T-cell (primary cell): ENCODE measurements around the gene ZNF683. TPM values are rescaled to one million over a fixed set of nuclear protein-coding genes. Genes with fewer than 3 reads are reported as not detected.

ENCODE experiments used
- ATAC-seq, 4 experiments: fragments of 200-7000 bp in 3 of 4; fragments of 150-1000 bp in 1 of 4; cut with Tn5 transposase; replicated peaks in 1 of 4; 1 replicate in 3 of 4; 2 replicates in 1 of 4; pipeline ENCODE4 v1.10.0; 2021; ENCODE audit warnings: moderate library complexity in 3 of 4, mild to moderate bottlenecking in 2 of 4, moderate number of reproducible peaks in 1 of 4
- CTCF ChIA-PET, 2 donors: fragments of 300-600 bp; sonication (Branson Sonifier 250); formaldehyde crosslinking; loops; one replicate each; lab custom pipeline; 2022; ENCODE audit warnings: antibody characterized with exemption in 2 of 2; lab: Charles Lee
- POLR2A ChIA-PET, 2 donors: fragments of 300-600 bp; sonication (Branson Sonifier 250); formaldehyde crosslinking; loops; one replicate each; lab custom pipeline; 2022; ENCODE audit warnings: antibody characterized with exemption in 2 of 2; lab: Charles Lee
- DNase-seq, 35 experiments: peaks; one replicate each; pipeline versions ENCODE4 v3.0.0 to v3.0.0-alpha.2; 2013 to 2023
- H3K27ac ChIP-seq: one replicate; pipeline ENCODE4 v1.5.1; 2013; ENCODE audit warnings: low read length
- H3K27me3 ChIP-seq, 2 experiments: replicated peaks in 1 of 2; 1 replicate in 1 of 2; 2 replicates in 1 of 2; pipeline versions ENCODE4 v1.6.1 to v1.7.0; 2013; ENCODE audit warnings: low read length in 1 of 2, mixed read lengths in 1 of 2; ENCODE audit not compliant: control insufficient read depth in 2 of 2, insufficient read depth in 2 of 2; ENCODE audit errors: extremely low read depth in 1 of 2
- H3K36me3 ChIP-seq, 2 donors: 1 replicate in 1 of 2; 2 replicates in 1 of 2; pipeline versions ENCODE4 v1.6.1 to v1.7.0; 2013; ENCODE audit warnings: low read length in 1 of 2; ENCODE audit not compliant: control insufficient read depth in 2 of 2, insufficient read depth in 1 of 2; ENCODE audit errors: extremely low read depth in 1 of 2
- H3K4me1 ChIP-seq, 2 experiments: 1 replicate in 1 of 2; 2 replicates in 1 of 2; pipeline versions ENCODE4 v1.6.1 to v1.7.0; 2013; ENCODE audit warnings: low read length in 2 of 2, mixed read lengths in 1 of 2; ENCODE audit not compliant: insufficient read depth in 2 of 2, control insufficient read depth in 1 of 2; ENCODE audit errors: extremely low read depth in 1 of 2
- H3K4me3 ChIP-seq, 2 donors: 1 replicate in 1 of 2; 2 replicates in 1 of 2; pipeline versions ENCODE4 v1.5.1 to v1.7.0; 2013; ENCODE audit warnings: mild to moderate bottlenecking in 2 of 2, low read length in 1 of 2, moderate library complexity in 1 of 2; ENCODE audit not compliant: control insufficient read depth in 1 of 2; ENCODE audit errors: extremely low read depth in 1 of 2
- H3K9me3 ChIP-seq: 2 replicates; pipeline ENCODE4 v1.7.0; 2013
- H3K27ac Mint-ChIP-seq, 2 donors: one replicate each; pipeline ENCODE4 v1.8.0; 2020 to 2021; ENCODE audit warnings: mild to moderate bottlenecking in 2 of 2, mixed read lengths in 2 of 2
- H3K27me3 Mint-ChIP-seq, 2 donors: one replicate each; pipeline ENCODE4 v1.8.0; 2021 to 2022; ENCODE audit warnings: mixed read lengths in 2 of 2
- H3K36me3 Mint-ChIP-seq: one replicate; pipeline ENCODE4 v1.8.0; 2021; ENCODE audit warnings: mixed read lengths
- H3K4me1 Mint-ChIP-seq, 3 donors: one replicate each; pipeline ENCODE4 v1.8.0; 2020 to 2022; ENCODE audit warnings: mixed read lengths in 3 of 3, mild to moderate bottlenecking in 1 of 3
- H3K4me3 Mint-ChIP-seq, 3 donors: one replicate each; pipeline ENCODE4 v1.8.0; 2020 to 2022; ENCODE audit warnings: mild to moderate bottlenecking in 3 of 3, mixed read lengths in 3 of 3, moderate library complexity in 3 of 3
- H3K9me3 Mint-ChIP-seq, 3 donors: one replicate each; pipeline ENCODE4 v1.8.0; 2020 to 2022; ENCODE audit warnings: mixed read lengths in 3 of 3
- WGBS: methylation state at CpG from one replicate; pipeline ENCODE4 v1.1.5; 2013; ENCODE audit warnings: missing lambda C conversion rate; ENCODE audit not compliant: insufficient coverage; 5-methylcytosine and 5-hydroxymethylcytosine counted together
- total RNA-seq, 35 experiments: library from RNA in 6 of 35; stranded (reverse) in 6 of 35; fragments of 120-200 nt in 1 of 35; gene quantifications; one replicate each; pipeline versions ENCODE4 v1.2.1 to v1.2.4 and lab custom pipeline; 2013 to 2026

The ZNF683 gene
- total RNA-seq, 5 donors from 2014 or later (not counting 1 experiment from before 2014, with no cell fraction given) = 0.32 to 23.1 (median 5.3) TPM

GRCh38 chr1:26353210-26353859 lies 19.2 kb downstream of the ZNF683 start:
- H3K36me3 ChIP-seq = no peaks in the 10 kb centered on the region
- H3K9me3 ChIP-seq = no peaks in the 10 kb centered on the region
- Mint-ChIP-seq H3K4me1 (peaks cover 2 to 12% (median 3%) of the 10 kb centered on the region in 3 donors), H3K27ac (no peak overlapping the region), H3K4me3 (no peak overlapping the region), H3K9me3 (no peaks in the 10 kb centered on the region), H3K27me3 (no peaks in the 10 kb centered on the region), H3K36me3 (no peaks in the 10 kb centered on the region)
- ChIA-PET POLR2A (interaction anchor here in 1 of 2 donors (0.6 kb wide), 1 partner anchor 62 kb away, joined by 3 read pairs; no protein-coding TSS in a partner anchor), CTCF (interaction anchor here in 1 of 2 donors (0.6 kb wide), 1 partner anchor 22 kb away, joined by 7 read pairs; no protein-coding TSS in a partner anchor)
- WGBS = 80% methylated on average over 1 of the region's 4 CpGs
- H3K27me3 ChIP-seq = peaks cover 0 to 8% of the 10 kb centered on the region in 2 experiments
- DNase-seq (no peak), ATAC-seq (no peak)
- H3K4me1 ChIP-seq = peaks cover 0 to 5% of the 10 kb centered on the region in 2 experiments
- no peak overlapping the region for H3K27ac ChIP-seq
- H3K4me3 ChIP-seq = no peak overlapping the region

DNA sequence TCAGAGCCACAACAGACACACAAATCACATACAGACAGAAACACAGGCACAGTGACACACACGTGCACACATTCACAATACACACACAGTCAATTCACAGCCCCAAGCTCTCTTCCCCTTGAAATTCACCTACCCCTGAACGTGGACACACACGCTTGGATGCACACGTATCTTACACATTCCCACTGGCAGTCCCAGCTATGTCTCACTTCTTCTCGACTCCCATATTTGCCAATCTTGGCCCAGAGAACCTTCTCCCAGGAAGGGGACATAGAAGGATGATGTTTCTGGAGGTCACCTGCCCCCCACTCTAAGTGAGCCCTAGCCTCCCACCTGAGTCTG lies 20.2 kb downstream of the ZNF683 start:
- Mint-ChIP-seq H3K4me3 (no peak overlapping the region), H3K27ac (no peak overlapping the region), H3K36me3 (no peaks in the 10 kb centered on the region), H3K9me3 (no peaks in the 10 kb centered on the region), H3K4me1 (peaks cover 0 to 6% (median 1%) of the 10 kb centered on the region in 3 donors), H3K27me3 (no peaks in the 10 kb centered on the region)
- H3K27ac ChIP-seq = no peak overlapping the region
- 59% methylated on average over 4 of the region's 5 CpGs for WGBS
- CTCF ChIA-PET = no interaction called here
- peaks cover 0 to 8% of the 10 kb centered on the region in 2 experiments for H3K27me3 ChIP-seq
- no peak for DNase-seq
- POLR2A ChIA-PET = no interaction called here
- ATAC-seq = no peak
- no peaks in the 10 kb centered on the region for H3K36me3 ChIP-seq
- H3K4me3 ChIP-seq = no peak overlapping the region
- H3K4me1 ChIP-seq = no peaks in the 10 kb centered on the region
- H3K9me3 ChIP-seq = no peaks in the 10 kb centered on the region

DNA sequence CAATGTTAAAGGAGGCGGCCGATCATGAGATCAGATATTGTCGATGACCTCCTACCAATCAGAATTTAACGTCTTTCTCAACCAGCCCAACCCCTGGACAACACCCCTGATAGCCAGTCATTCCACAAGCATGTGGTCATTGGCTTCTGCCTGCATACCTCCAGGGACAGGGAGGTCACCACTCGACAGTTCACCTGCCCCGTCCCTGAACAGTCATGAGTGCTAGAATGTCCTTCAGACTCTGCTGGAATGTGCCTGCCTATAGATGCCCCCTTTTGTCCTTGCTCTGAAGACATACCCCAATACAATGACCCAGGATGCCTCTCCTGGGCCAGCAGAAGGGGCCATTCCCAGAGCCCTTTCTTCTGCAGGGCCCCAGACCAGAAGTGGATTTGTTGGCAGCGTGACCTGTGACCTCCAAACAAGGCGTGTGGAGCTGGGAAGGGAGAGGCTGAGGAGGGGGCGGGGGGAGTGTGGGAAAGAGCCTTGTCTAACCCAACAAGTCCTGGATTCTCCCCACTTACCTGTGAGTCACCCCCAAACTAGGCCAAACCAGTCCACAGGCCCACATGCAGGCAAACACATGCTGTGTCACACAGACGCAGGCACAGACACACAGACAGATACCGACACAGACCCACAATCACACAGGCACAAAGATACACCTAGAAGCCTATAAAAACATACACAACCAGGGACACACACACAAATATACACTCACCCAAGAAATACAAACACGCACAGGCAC lies 20.8 kb downstream of the ZNF683 start:
- no peaks in the 10 kb centered on the region for H3K9me3 ChIP-seq
- DNase-seq (no peak), ATAC-seq (no peak)
- H3K27ac ChIP-seq = no peak overlapping the region
- no peak overlapping the region for H3K27ac Mint-ChIP-seq
- no peaks in the 10 kb centered on the region for H3K9me3 Mint-ChIP-seq
- peaks cover 0 to 4% (median 0%) of the 10 kb centered on the region in 3 donors for H3K4me1 Mint-ChIP-seq
- H3K4me3 ChIP-seq = no peak overlapping the region
- 85% methylated on average over 5 of the region's 12 CpGs for WGBS
- POLR2A ChIA-PET = no interaction called here
- no peaks in the 10 kb centered on the region for H3K4me1 ChIP-seq
- CTCF ChIA-PET = interaction anchor here (0.6 to 1.0 kb wide), 2 partner anchors 12 to 854 kb away, joined by 3 to 4 read pairs; no protein-coding TSS in a partner anchor
- no peaks in the 10 kb centered on the region for H3K36me3 ChIP-seq
- H3K36me3 Mint-ChIP-seq = no peaks in the 10 kb centered on the region
- H3K27me3 ChIP-seq = peaks cover 0 to 8% of the 10 kb centered on the region in 2 experiments
- H3K4me3 Mint-ChIP-seq = no peak overlapping the region
- no peaks in the 10 kb centered on the region for H3K27me3 Mint-ChIP-seq

DNA sequence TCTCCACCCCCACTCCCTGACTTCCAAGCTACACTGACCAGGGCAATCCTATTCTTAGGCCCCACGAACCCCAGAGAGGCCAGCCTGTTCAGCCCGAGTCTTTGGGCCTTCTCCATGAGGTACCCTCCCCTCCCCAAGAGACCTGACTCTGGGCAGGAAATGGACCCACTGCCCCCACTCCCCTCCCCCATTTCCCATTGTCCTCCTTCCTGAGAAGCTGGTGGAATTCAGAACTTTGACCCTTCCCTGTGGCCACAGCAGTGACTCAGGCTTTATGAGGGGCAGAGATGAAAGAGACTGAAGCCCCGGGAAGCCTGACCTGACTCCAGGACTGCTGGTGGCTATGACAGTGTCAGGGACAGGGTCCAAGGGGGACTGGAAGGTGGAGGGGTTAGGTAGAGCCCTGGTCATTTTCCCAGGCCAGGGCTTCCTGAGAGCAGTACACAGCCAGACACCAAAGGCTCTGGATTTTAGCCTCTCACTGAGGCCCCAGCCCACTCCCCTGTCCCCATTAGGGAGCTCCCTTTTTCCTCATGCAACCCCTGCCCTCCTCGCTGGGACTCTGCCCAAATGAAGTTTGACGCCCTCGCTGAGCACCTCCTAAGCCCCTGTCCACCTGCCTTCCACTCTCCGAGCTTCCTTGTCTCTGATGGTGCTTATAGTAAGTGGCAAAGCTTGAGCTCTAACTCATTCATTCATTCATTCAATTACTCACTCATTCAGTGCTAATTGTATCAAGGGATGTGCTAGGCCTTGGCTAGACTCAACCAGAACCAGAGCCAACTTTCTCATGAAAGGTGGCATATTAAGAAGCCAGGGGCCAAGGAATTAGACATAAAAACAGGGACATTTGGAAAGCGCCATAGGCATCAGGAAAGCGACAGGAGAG lies 21.6 kb downstream of the ZNF683 start:
- no peak overlapping the region for H3K4me3 Mint-ChIP-seq
- Histone ChIP-seq H3K9me3 (no peaks in the 10 kb centered on the region), H3K27ac (no peak overlapping the region), H3K27me3 (peaks cover 0 to 8% of the 10 kb centered on the region in 2 experiments), H3K36me3 (no peaks in the 10 kb centered on the region), H3K4me1 (no peaks in the 10 kb centered on the region), H3K4me3 (no peak overlapping the region)
- H3K36me3 Mint-ChIP-seq = no peaks in the 10 kb centered on the region
- WGBS = 93% methylated on average over 5 of the region's 9 CpGs
- ATAC-seq (no peak), DNase-seq (no peak)
- ChIA-PET CTCF (interaction anchor here (0.6 to 1.0 kb wide), 2 partner anchors 13 to 853 kb away, joined by 3 to 4 read pairs; no protein-coding TSS in a partner anchor), POLR2A (interaction anchor here in 1 of 2 donors (0.6 kb wide), 1 partner anchor 166 kb away, joined by 6 read pairs; no protein-coding TSS in a partner anchor)
- peaks cover 0 to 4% (median 0%) of the 10 kb centered on the region in 3 donors for H3K4me1 Mint-ChIP-seq
- no peak overlapping the region for H3K27ac Mint-ChIP-seq
- H3K9me3 Mint-ChIP-seq = no peaks in the 10 kb centered on the region
- H3K27me3 Mint-ChIP-seq = no peaks in the 10 kb centered on the region

GRCh38 chr1:26350343-26350700 lies 22.2 kb downstream of the ZNF683 start:
- Histone ChIP-seq H3K36me3 (no peaks in the 10 kb centered on the region), H3K4me1 (no peaks in the 10 kb centered on the region), H3K27ac (no peak overlapping the region), H3K9me3 (no peaks in the 10 kb centered on the region), H3K27me3 (peaks cover 0 to 11% of the 10 kb centered on the region in 2 experiments), H3K4me3 (no peak overlapping the region)
- no peaks in the 10 kb centered on the region for H3K9me3 Mint-ChIP-seq
- H3K4me1 Mint-ChIP-seq = no peaks in the 10 kb centered on the region
- ChIA-PET CTCF (no interaction called here), POLR2A (no interaction called here)
- H3K27ac Mint-ChIP-seq = no peak overlapping the region
- no peaks in the 10 kb centered on the region for H3K36me3 Mint-ChIP-seq
- H3K27me3 Mint-ChIP-seq = no peaks in the 10 kb centered on the region
- DNase-seq (no peak), ATAC-seq (no peak)
- no peak overlapping the region for H3K4me3 Mint-ChIP-seq
- 50% methylated on average over 1 of the region's 2 CpGs for WGBS

GRCh38 chr1:26349877-26350244 lies 22.7 kb downstream of the ZNF683 start:
- POLR2A ChIA-PET = no interaction called here
- H3K4me1 ChIP-seq = no peaks in the 10 kb centered on the region
- DNase-seq = no peak
- Mint-ChIP-seq H3K4me3 (no peak overlapping the region), H3K36me3 (no peaks in the 10 kb centered on the region), H3K27me3 (no peaks in the 10 kb centered on the region), H3K27ac (no peak overlapping the region), H3K9me3 (no peaks in the 10 kb centered on the region), H3K4me1 (no peaks in the 10 kb centered on the region)
- peaks cover 0 to 11% of the 10 kb centered on the region in 2 experiments for H3K27me3 ChIP-seq
- H3K36me3 ChIP-seq = no peaks in the 10 kb centered on the region
- CTCF ChIA-PET = no interaction called here
- WGBS = no CpG with 5 or more reads among the region's 5 CpGs
- no peak overlapping the region for H3K4me3 ChIP-seq
- no peak overlapping the region for H3K27ac ChIP-seq
- H3K9me3 ChIP-seq = no peaks in the 10 kb centered on the region
- no peak for ATAC-seq
